HEK293 (cell line): ENCODE measurements around the gene EXOC3.

Experiments used
- CTCF ChIA-PET: fragments of 350-600 bp; formaldehyde crosslinking; extraction: SDS; loops from one replicate; lab custom pipeline; 2021; ENCODE audit warnings: antibody characterized with exemption; lab: Yijun Ruan, JAX
- POLR2A ChIA-PET: fragments of 300-600 bp; formaldehyde crosslinking; extraction: SDS; loops from one replicate; lab custom pipeline; 2020; ENCODE audit warnings: antibody characterized with exemption, inconsistent platforms; lab: Yijun Ruan, JAX
- H3K27ac ChIP-seq: fragments of 200-500 bp; sonication (Bioruptor generic); 2 replicates; pipeline ENCODE4 v1.5.1; 2014; ENCODE audit warnings: low read depth, low read length, control low read depth, inconsistent platforms; ENCODE audit errors: extremely low read depth
- H3K36me3 ChIP-seq, 2 experiments: fragments of 200-500 bp in 1 of 2; sonication (Bioruptor generic) in 1 of 2; 1 replicate in 1 of 2; 2 replicates in 1 of 2; pipeline ENCODE4 v1.5.1; 2014 to 2017; ENCODE audit warnings: inconsistent platforms in 2 of 2, low read length in 2 of 2; ENCODE audit not compliant: control insufficient read depth in 2 of 2, insufficient read depth in 1 of 2
- H3K4me1 ChIP-seq: fragments of 200-500 bp; sonication (Bioruptor generic); 2 replicates; pipeline ENCODE4 v1.5.1; 2014; ENCODE audit warnings: mild to moderate bottlenecking, low read length, inconsistent platforms; ENCODE audit not compliant: control insufficient read depth, insufficient read depth
- H3K4me3 ChIP-seq: 2 replicates; pipeline ENCODE4 v1.5.1; 2011; ENCODE audit warnings: low read depth, mild to moderate bottlenecking, control low read depth, low read length, moderate library complexity
- H3K9me3 ChIP-seq: fragments of 200-500 bp; sonication (Bioruptor generic); 2 replicates; pipeline ENCODE4 v1.5.1; 2014; ENCODE audit warnings: low read depth, low read length, inconsistent platforms; ENCODE audit not compliant: control insufficient read depth, insufficient read depth
- KLF16 ChIP-seq: fragments of 450-650 bp; formaldehyde crosslinking; IDR thresholded peaks from 2 replicates; pipeline ENCODE4 v1.5.1; 2017; ENCODE audit warnings: missing biosample characterization, missing genetic modification characterization
- PRDM6 ChIP-seq: fragments of 450-650 bp; formaldehyde crosslinking; IDR thresholded peaks from 2 replicates; pipeline ENCODE4 v1.5.1; 2017; ENCODE audit warnings: missing biosample characterization, missing genetic modification characterization
- RBAK ChIP-seq: fragments of 450-650 bp; formaldehyde crosslinking; IDR thresholded peaks from 2 replicates; pipeline ENCODE4 v1.5.1; 2016; ENCODE audit warnings: missing biosample characterization, missing genetic modification characterization
- REPIN1 ChIP-seq: fragments of 450-650 bp; formaldehyde crosslinking; IDR thresholded peaks from 2 replicates; pipeline ENCODE4 v1.5.1; 2017; ENCODE audit warnings: missing biosample characterization, missing genetic modification characterization, low read depth
- TRIM28 ChIP-seq: IDR thresholded peaks from 2 replicates; pipeline ENCODE4 v1.6.1; 2011; ENCODE audit warnings: low read length, control low read depth, borderline replicate concordance
- WT1 ChIP-seq: fragments of 450-650 bp; formaldehyde crosslinking; IDR thresholded peaks from 2 replicates; pipeline ENCODE4 v1.5.1; 2016; ENCODE audit warnings: missing biosample characterization, missing genetic modification characterization
- ZBTB21 ChIP-seq: fragments of 450-650 bp; formaldehyde crosslinking; IDR thresholded peaks from 2 replicates; pipeline ENCODE4 v1.5.1; 2017; ENCODE audit warnings: missing biosample characterization, missing genetic modification characterization
- ZBTB8A ChIP-seq: fragments of 450-650 bp; formaldehyde crosslinking; IDR thresholded peaks from 2 replicates; pipeline ENCODE4 v1.5.1; 2016; ENCODE audit warnings: missing biosample characterization, missing genetic modification characterization
- ZNF202 ChIP-seq: fragments of 450-650 bp; formaldehyde crosslinking; IDR thresholded peaks from 2 replicates; pipeline ENCODE4 v1.5.1; 2016; ENCODE audit warnings: missing biosample characterization, missing genetic modification characterization, borderline replicate concordance
- ZNF24 ChIP-seq: fragments of 450-650 bp; formaldehyde crosslinking; IDR thresholded peaks from 2 replicates; pipeline ENCODE4 v1.5.1; 2016; ENCODE audit warnings: missing biosample characterization, missing genetic modification characterization
- ZNF341 ChIP-seq: fragments of 450-650 bp; formaldehyde crosslinking; IDR thresholded peaks from 2 replicates; pipeline ENCODE4; 2016; ENCODE audit warnings: low read depth, missing biosample characterization, missing genetic modification characterization
- ZNF394 ChIP-seq: fragments of 450-650 bp; formaldehyde crosslinking; IDR thresholded peaks from 2 replicates; pipeline ENCODE4 v1.5.1; 2016; ENCODE audit warnings: missing biosample characterization, missing genetic modification characterization, mild to moderate bottlenecking, moderate library complexity, borderline replicate concordance
- ZNF530 ChIP-seq: fragments of 450-650 bp; formaldehyde crosslinking; IDR thresholded peaks from 2 replicates; pipeline ENCODE4 v1.5.1; 2016; ENCODE audit warnings: low read depth, missing biosample characterization, missing genetic modification characterization
- ZNF623 ChIP-seq: fragments of 450-650 bp; formaldehyde crosslinking; IDR thresholded peaks from 2 replicates; pipeline ENCODE4 v1.5.1; 2016; ENCODE audit warnings: missing biosample characterization, missing genetic modification characterization
- ZNF624 ChIP-seq: fragments of 450-650 bp; formaldehyde crosslinking; IDR thresholded peaks from 2 replicates; pipeline ENCODE4 v1.5.1; 2017; ENCODE audit warnings: missing biosample characterization, missing genetic modification characterization
- ZNF677 ChIP-seq: fragments of 450-650 bp; IDR thresholded peaks from 2 replicates; pipeline ENCODE4 v1.5.0; 2018; ENCODE audit warnings: missing biosample characterization, mild to moderate bottlenecking, missing genetic modification characterization, moderate library complexity
- ZNF792 ChIP-seq: fragments of 450-650 bp; formaldehyde crosslinking; IDR thresholded peaks from 2 replicates; pipeline ENCODE4 v1.5.1; 2016; ENCODE audit warnings: missing biosample characterization, missing genetic modification characterization
- TF ChIP-seq, protein P1 (sequence below): fragments of 450-650 bp; formaldehyde crosslinking; IDR thresholded peaks from 2 replicates; pipeline ENCODE4 v1.5.1; 2016; ENCODE audit warnings: missing biosample characterization, missing genetic modification characterization
- TF ChIP-seq, protein P2 (sequence below): fragments of 450-650 bp; formaldehyde crosslinking; IDR thresholded peaks from 2 replicates; pipeline ENCODE4 v1.5.1; 2016; ENCODE audit warnings: missing biosample characterization, missing genetic modification characterization
- TF ChIP-seq, protein P3 (sequence below): fragments of 450-650 bp; formaldehyde crosslinking; IDR thresholded peaks from 2 replicates; pipeline ENCODE4 v1.5.1; 2016; ENCODE audit warnings: missing biosample characterization, missing genetic modification characterization

Gene EXOC3

DNA sequence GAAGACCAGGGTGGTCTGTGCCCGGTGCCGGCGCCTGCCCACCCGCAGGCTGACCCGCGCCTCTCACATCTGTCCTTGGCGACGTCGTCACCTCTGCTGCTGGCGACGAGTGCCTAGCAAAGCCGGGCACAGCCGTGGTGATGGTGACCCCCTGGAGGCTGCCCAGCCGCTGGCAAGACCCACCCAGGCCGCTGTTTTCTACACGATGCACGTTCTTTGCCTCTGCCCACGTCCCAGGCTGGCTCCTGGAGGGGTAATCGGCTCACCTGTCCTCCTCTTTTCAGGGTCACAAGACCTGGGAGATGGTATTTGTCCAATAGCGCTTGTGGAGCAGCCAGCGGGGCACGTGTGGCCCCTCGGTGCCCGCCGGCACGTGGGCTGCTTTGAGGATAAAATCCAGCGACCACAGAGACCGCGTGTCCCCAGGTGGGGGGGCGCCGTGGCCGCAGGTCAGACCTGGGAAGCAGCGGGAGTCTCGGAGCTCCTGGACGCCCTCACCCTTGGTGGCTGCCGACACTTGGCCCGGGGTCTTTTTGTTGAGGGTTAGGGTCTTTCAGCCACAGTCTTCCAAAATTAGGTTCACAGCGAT is 51.8 kb downstream of the EXOC3 start (continued):
- TF ChIP-seq, protein P1, sequence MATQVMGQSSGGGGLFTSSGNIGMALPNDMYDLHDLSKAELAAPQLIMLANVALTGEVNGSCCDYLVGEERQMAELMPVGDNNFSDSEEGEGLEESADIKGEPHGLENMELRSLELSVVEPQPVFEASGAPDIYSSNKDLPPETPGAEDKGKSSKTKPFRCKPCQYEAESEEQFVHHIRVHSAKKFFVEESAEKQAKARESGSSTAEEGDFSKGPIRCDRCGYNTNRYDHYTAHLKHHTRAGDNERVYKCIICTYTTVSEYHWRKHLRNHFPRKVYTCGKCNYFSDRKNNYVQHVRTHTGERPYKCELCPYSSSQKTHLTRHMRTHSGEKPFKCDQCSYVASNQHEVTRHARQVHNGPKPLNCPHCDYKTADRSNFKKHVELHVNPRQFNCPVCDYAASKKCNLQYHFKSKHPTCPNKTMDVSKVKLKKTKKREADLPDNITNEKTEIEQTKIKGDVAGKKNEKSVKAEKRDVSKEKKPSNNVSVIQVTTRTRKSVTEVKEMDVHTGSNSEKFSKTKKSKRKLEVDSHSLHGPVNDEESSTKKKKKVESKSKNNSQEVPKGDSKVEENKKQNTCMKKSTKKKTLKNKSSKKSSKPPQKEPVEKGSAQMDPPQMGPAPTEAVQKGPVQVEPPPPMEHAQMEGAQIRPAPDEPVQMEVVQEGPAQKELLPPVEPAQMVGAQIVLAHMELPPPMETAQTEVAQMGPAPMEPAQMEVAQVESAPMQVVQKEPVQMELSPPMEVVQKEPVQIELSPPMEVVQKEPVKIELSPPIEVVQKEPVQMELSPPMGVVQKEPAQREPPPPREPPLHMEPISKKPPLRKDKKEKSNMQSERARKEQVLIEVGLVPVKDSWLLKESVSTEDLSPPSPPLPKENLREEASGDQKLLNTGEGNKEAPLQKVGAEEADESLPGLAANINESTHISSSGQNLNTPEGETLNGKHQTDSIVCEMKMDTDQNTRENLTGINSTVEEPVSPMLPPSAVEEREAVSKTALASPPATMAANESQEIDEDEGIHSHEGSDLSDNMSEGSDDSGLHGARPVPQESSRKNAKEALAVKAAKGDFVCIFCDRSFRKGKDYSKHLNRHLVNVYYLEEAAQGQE (tag by site-specific recombination): no peak
- TF ChIP-seq ZNF677 (tag by site-specific recombination): no peak
- TF ChIP-seq, all 188 proteins: peak for 0

GRCh38 chr5:496028-496427 is 53.1 kb downstream of the EXOC3 start:
- Histone ChIP-seq H3K27ac (no peak overlapping the region), H3K4me1 (no peaks in the 10 kb centered on the region), H3K36me3 (no peaks in the 10 kb centered on the region), H3K4me3 (no peak overlapping the region), H3K9me3 (no peaks in the 10 kb centered on the region)
- POLR2A ChIA-PET: no interaction called here
- CTCF ChIA-PET: no interaction called here
- TF ChIP-seq REPIN1 (no peak), KLF16 (no peak), WT1 (tag by site-specific recombination) (no peak), PRDM6 (tag by site-specific recombination) (no peak), ZNF202 (tag by site-specific recombination) (no peak), ZBTB8A (tag by site-specific recombination) (no peak)
- TF ChIP-seq, protein P2, sequence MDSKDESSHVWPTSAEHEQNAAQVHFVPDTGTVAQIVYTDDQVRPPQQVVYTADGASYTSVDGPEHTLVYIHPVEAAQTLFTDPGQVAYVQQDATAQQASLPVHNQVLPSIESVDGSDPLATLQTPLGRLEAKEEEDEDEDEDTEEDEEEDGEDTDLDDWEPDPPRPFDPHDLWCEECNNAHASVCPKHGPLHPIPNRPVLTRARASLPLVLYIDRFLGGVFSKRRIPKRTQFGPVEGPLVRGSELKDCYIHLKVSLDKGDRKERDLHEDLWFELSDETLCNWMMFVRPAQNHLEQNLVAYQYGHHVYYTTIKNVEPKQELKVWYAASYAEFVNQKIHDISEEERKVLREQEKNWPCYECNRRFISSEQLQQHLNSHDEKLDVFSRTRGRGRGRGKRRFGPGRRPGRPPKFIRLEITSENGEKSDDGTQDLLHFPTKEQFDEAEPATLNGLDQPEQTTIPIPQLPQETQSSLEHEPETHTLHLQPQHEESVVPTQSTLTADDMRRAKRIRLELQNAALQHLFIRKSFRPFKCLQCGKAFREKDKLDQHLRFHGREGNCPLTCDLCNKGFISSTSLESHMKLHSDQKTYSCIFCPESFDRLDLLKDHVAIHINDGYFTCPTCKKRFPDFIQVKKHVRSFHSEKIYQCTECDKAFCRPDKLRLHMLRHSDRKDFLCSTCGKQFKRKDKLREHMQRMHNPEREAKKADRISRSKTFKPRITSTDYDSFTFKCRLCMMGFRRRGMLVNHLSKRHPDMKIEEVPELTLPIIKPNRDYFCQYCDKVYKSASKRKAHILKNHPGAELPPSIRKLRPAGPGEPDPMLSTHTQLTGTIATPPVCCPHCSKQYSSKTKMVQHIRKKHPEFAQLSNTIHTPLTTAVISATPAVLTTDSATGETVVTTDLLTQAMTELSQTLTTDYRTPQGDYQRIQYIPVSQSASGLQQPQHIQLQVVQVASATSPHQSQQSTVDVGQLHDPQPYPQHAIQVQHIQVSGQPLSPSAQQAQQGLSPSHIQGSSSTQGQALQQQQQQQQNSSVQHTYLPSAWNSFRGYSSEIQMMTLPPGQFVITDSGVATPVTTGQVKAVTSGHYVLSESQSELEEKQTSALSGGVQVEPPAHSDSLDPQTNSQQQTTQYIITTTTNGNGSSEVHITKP (tag by site-specific recombination): no peak

- no peak overlapping the region for H3K27ac ChIP-seq
- no peak for TF ChIP-seq ZNF341
- TF ChIP-seq ZBTB8A (tag by site-specific recombination): no peak
- no peak for TF ChIP-seq ZNF624 (tag by site-specific recombination)
- no peak for TF ChIP-seq ZNF24 (tag by site-specific recombination)
- TF ChIP-seq ZNF530 (tag by site-specific recombination): no peak
- no peak for TF ChIP-seq RBAK (tag by site-specific recombination)
- TF ChIP-seq ZNF394 (tag by site-specific recombination): no peak
- TF ChIP-seq ZNF792 (tag by site-specific recombination): no peak
- TF ChIP-seq, protein P3, sequence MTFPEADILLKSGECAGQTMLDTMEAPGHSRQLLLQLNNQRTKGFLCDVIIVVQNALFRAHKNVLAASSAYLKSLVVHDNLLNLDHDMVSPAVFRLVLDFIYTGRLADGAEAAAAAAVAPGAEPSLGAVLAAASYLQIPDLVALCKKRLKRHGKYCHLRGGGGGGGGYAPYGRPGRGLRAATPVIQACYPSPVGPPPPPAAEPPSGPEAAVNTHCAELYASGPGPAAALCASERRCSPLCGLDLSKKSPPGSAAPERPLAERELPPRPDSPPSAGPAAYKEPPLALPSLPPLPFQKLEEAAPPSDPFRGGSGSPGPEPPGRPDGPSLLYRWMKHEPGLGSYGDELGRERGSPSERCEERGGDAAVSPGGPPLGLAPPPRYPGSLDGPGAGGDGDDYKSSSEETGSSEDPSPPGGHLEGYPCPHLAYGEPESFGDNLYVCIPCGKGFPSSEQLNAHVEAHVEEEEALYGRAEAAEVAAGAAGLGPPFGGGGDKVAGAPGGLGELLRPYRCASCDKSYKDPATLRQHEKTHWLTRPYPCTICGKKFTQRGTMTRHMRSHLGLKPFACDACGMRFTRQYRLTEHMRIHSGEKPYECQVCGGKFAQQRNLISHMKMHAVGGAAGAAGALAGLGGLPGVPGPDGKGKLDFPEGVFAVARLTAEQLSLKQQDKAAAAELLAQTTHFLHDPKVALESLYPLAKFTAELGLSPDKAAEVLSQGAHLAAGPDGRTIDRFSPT (tag by site-specific recombination): no peak
- no peak for TF ChIP-seq ZNF623 (tag by site-specific recombination)
- no peak for TF ChIP-seq TRIM28
- no peak for TF ChIP-seq ZBTB21
Measured at GRCh38 chr5:497090-497700, 54.2 kb downstream of the EXOC3 start.

More at GRCh38 chr5:497090-497700, 54.2 kb downstream of the EXOC3 start:
- no peaks in the 10 kb centered on the region for H3K9me3 ChIP-seq
- ChIA-PET POLR2A (no interaction called here), CTCF (no interaction called here)
- no peaks in the 10 kb centered on the region for H3K36me3 ChIP-seq
- H3K4me3 ChIP-seq: no peak overlapping the region
- H3K4me1 ChIP-seq: no peaks in the 10 kb centered on the region
